PFSK-1 (cell line): ENCODE results near the gene ATN1.

Experiments
- FOXP2 ChIP-seq: optimal IDR thresholded peaks from 2 replicates; pipeline ENCODE3; 2011; ENCODE audit warnings: borderline replicate concordance, control low read depth, inconsistent platforms; ENCODE audit not compliant: insufficient read depth; ENCODE audit errors: extremely low read length, extremely low read depth
- POLR2AphosphoS5 ChIP-seq: IDR thresholded peaks from 2 replicates; pipeline ENCODE4 v1.6.1; 2012; ENCODE audit warnings: low read depth, mild to moderate bottlenecking, control low read depth, low read length, moderate library complexity
- SIN3A ChIP-seq: IDR thresholded peaks from 2 replicates; pipeline ENCODE4 v1.6.1; 2012; ENCODE audit warnings: mild to moderate bottlenecking, low read length, moderate library complexity, borderline replicate concordance; ENCODE audit not compliant: insufficient read depth
- TAF1 ChIP-seq: IDR thresholded peaks from 2 replicates; pipeline ENCODE4 v1.6.1; 2012; ENCODE audit warnings: low read length, control low read depth, borderline replicate concordance; ENCODE audit not compliant: insufficient read depth
- TF ChIP-seq, protein P1 (sequence below), 2 experiments: IDR thresholded peaks; 2 replicates each; pipeline versions ENCODE4 v1.6.1 to v1.8.0; 2011 to 2012; ENCODE audit warnings: low read depth in 2 of 2, low read length in 2 of 2, control low read depth in 1 of 2, inconsistent platforms in 1 of 2, mild to moderate bottlenecking in 1 of 2, moderate library complexity in 1 of 2; ENCODE audit not compliant: insufficient read depth in 1 of 2

DNA sequence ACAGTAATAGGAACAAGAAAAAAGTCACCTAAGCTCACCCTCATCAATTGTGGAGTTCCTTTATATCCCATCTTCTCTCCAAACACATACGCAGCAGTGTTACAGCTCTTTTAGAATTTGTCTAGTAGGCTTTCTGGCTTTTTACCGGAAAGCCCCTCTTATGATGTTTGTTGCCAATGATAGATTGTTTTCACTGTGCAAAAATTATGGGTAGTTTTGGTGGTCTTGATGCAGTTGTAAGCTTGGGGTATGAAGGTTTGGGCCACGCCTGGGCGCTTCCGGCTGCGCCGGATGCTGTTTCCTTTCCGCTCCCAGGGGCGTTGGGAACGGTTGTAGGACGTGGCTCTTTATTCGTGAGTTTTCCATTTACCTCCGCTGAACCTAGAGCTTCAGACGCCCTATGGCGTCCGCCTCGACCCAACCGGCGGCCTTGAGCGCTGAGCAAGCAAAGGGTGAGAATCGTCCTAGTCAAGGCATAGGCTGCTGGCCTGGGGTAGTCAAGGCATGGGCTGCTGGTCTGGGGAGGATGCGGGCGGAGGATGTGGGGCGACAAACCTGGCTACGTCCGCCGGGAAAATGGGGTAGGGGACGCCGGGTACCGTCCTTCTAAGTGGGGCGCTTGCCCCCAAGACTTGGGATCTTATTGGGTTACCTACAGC, 16.1 kb downstream of the ATN1 start, which contains the start of the genes C12orf57 and RNU7-1:
- TF ChIP-seq SIN3A: peak; percentile 100
- TF ChIP-seq, protein P1, sequence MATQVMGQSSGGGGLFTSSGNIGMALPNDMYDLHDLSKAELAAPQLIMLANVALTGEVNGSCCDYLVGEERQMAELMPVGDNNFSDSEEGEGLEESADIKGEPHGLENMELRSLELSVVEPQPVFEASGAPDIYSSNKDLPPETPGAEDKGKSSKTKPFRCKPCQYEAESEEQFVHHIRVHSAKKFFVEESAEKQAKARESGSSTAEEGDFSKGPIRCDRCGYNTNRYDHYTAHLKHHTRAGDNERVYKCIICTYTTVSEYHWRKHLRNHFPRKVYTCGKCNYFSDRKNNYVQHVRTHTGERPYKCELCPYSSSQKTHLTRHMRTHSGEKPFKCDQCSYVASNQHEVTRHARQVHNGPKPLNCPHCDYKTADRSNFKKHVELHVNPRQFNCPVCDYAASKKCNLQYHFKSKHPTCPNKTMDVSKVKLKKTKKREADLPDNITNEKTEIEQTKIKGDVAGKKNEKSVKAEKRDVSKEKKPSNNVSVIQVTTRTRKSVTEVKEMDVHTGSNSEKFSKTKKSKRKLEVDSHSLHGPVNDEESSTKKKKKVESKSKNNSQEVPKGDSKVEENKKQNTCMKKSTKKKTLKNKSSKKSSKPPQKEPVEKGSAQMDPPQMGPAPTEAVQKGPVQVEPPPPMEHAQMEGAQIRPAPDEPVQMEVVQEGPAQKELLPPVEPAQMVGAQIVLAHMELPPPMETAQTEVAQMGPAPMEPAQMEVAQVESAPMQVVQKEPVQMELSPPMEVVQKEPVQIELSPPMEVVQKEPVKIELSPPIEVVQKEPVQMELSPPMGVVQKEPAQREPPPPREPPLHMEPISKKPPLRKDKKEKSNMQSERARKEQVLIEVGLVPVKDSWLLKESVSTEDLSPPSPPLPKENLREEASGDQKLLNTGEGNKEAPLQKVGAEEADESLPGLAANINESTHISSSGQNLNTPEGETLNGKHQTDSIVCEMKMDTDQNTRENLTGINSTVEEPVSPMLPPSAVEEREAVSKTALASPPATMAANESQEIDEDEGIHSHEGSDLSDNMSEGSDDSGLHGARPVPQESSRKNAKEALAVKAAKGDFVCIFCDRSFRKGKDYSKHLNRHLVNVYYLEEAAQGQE (IDR thresholded peaks at IDR 0.05; ENCODE audit: insufficient read depth in 1 of 2, low read depth in 2 of 2, low read length in 2 of 2): peak in 1 of 2 experiments; percentile 62; a peak in 2 of 4 replicates
- TF ChIP-seq POLR2AphosphoS5: peak; percentile 100
- no peak for TF ChIP-seq FOXP2
- TF ChIP-seq TAF1: peak; percentile 72; the same call in 1 of the 2 replicates
